Raji (cell line): ENCODE data around the gene RFX6.

ENCODE experiments used
- POLR2A ChIP-seq: IDR thresholded peaks from 2 replicates; pipeline ENCODE4 v1.6.1; 2011; ENCODE audit warnings: low read depth, low read length, control low read depth; ENCODE audit not compliant: insufficient read depth

Gene RFX6

DNA sequence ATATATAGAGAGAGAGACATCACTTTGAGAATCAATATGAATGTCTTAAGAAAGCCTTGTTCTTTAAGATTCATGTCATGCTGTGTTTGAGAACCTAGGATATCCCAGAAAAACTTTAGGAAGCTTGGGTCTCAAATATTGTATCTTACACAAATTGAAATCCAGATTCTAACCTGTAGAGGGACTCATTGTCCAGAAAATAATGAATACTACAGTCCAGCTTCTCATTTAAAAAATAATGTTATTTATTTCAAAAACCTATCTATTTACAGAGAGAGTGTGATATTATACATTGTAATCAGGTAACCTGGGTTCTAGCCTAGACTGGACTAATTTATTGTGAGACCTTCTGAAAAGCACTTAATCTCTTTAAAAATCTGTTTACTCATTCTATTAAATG lies 4.2 kb downstream of the RFX6 start:
- TF ChIP-seq POLR2A: no peak

DNA sequence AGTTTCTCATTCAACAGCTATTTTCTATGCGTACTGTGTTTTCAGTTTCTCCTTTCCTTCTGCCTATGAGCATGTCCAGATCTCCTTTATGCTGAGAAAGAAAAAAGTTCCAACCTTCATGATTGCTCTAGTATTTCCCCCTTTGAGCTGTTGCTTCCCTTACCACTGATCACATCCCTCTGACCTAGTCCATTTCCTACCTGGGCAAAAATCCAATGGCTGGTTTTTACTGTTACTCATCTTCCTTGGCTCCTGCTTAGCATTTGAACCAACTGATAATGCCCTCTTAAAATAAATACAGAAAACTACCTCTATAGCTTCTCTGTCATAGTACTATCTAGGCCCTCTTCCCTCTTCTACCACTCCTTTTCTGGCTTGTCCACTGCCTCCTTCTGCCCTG lies 6.0 kb downstream of the RFX6 start:
- TF ChIP-seq POLR2A: no peak

DNA sequence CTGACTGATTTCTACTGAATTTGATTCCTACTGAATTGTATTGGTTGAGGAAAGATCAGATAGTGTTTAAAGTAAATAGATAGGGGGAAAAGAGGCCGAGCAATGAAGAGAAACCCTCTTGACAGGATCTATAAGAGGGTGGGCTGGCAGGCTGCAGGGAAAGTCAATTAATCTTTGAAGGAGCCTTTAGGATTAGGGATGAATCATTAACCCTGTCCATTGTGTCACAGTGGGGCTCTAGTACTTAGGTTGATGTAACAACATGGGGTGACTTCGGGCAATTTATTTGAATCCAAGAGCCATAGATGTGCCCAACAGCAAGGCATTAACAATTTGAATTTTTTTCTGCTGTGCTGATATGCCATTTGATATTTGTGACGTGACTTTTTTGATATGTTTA lies 7.5 kb downstream of the RFX6 start:
- no peak for TF ChIP-seq POLR2A

DNA sequence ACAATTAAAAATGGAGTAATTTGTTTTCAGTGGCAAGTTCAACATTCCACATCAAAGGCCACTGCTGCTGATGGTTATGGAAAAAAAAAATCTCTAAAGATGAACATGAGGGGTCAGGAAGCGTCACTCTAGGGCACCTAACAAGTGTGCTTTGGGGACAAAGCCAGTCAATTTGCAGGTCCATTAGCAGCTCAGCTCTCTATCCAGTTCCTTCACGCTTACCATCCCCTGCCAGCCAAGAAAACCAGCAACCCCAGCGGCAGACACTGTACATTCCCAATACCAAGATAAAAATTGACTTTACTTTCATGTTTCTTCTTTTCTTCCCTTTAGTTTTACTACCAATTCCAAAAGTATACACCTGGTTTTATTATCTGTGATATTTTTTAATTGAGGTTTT lies 10.1 kb downstream of the RFX6 start:
- no peak for TF ChIP-seq POLR2A

DNA sequence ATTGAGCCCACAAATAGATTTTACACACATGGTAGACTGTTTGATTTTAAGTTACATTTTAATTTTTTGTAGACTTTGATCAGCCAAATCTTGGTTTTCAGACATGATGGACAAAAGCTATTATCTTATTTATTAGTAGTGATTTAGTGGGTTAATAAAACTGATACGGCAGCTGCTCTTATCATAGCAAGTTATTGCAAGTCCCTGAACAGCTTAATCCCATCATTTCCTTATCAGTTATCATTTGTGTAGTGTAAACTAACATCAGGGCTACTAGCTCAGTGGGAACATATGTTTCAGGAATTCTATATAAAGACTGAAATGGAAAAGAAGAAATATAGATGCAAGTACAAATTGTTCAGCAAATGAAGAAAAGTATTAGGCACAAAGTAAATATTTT lies 10.9 kb downstream of the RFX6 start:
- TF ChIP-seq POLR2A: no peak

DNA sequence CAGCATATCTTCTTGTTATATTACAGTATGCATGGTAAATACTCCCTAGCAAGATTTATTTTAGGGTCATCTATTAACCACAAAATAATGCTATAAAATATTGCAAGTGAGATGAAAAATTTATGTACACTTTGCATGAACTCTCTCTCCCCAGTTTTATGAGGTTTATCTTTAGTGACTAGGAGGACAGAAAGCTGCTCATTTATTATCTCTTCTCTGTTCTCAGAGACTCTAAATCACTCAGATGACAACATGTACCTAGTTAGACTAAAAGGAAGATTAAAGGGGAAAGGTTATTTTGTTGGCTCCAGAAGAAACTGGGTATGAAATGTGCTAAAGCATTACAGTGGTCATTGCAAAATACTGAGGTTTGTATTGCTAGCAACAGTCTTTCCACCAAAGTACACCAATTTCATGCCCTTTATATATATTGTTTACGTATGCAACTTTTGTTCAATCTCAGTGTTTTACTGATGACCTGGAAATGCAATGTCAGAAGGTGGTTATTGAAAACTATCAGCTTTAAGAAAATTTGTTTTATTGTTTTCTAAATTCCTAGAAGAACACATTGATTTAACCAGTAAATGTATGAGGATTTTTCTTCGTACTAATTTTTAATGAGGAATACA lies 11.8 kb downstream of the RFX6 start:
- TF ChIP-seq POLR2A: no peak

DNA sequence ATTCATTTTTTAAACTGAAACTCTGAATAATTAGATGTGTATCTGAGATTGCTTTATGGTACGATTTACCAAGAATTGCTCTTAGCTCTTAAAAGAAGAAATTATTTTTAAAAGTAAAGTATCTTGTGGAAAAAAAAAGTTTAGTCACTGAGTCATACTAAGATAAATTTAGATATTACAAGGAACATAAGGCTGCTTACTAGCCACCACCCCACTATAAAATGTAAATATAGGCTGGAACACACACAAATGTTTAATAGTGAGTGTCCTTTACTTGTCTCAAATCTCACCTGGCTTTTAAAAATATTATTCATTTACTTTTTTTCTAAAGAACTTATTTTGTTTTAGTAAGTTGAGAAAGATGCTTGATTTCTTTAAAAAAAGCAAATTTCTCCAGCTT lies 17.6 kb downstream of the RFX6 start:
- no peak for TF ChIP-seq POLR2A

DNA sequence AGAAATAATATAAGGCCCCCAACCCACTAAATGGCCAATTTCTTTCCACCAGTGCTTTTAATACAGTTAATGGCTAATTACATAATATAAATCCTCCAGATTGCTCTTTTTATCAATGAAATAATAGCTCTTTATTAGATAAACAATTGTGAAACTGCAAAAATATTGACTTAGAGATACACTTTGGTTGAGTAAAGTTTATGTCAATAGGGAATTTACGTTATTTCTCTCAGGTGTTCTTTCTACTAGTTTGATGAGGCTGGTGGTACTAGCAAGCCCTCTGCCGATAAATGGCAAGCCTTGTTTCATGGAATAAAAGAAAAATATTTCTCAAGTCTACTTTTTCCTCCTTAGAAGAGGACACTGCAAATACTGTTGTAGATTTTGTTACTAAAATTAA lies 18.9 kb downstream of the RFX6 start:
- TF ChIP-seq POLR2A: no peak

DNA sequence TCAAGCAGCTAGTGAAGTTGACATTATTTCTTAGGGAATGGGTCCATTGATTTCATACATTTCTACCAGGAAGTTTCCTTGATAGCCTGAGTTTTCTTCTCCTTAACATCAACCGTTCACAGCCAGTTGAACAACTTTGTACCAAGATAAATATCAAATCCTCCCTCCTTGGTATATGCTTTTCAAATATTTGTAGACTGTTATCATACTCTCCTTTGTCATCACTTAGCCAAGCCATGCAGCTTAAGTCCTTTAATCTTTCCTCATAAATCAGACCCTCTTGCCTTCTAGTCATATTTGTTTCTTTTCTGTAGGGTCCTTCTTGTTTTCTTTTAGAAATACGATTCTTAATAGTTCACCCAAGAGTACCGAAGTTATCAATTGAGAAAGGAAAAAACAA lies 25.6 kb downstream of the RFX6 start:
- TF ChIP-seq POLR2A: no peak

DNA sequence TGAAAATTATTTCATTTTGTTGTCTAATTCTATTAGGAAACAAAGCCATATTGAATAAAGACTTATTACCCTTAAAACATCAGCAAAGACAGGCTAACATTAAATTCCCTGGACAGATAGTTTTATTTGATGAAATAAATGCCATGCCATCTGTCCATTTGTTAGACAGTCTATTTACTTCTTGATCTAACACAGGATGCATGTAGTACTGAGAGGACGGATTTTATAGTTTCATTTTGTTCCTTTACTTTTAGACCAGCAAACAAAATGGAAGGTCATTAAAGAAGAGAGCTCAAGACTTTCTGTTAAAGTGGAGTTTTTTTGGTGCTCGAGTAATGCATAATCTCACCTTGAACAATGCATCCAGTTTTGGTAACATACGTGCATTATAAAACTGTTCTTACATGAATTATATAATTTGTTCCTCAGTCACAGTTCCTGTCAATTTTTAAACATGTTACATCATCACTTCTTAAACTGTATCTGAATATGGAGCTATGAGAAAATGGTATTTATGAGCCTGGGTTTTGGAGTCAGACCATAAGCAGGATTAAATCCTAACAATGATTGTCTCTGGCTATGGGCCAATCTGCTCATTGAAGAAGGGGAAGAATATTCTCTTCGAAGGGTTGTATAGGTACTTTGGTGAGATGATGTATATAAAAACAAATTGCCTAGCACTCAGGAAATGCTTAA lies 46.0 kb downstream of the RFX6 start:
- TF ChIP-seq POLR2A: no peak

DNA sequence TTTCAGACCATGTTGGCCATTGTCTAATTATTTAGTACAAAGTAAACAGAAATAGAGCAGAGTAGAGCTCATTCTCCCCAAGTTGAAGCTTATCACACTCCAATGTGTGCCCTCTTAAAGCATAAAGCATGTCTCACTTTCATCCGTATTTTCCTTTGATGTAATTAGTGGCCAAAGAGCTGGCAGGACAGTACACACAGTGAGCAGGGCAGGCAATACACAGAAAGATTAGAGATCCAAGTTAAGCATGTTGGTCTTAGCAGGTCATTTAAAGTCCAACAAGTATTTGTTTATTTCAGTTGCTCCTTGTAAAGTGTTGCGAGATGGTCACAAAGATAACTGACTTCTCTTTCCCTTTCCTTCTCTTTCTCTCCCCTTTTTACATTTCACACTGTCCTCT lies 47.2 kb downstream of the RFX6 start:
- no peak for TF ChIP-seq POLR2A

DNA sequence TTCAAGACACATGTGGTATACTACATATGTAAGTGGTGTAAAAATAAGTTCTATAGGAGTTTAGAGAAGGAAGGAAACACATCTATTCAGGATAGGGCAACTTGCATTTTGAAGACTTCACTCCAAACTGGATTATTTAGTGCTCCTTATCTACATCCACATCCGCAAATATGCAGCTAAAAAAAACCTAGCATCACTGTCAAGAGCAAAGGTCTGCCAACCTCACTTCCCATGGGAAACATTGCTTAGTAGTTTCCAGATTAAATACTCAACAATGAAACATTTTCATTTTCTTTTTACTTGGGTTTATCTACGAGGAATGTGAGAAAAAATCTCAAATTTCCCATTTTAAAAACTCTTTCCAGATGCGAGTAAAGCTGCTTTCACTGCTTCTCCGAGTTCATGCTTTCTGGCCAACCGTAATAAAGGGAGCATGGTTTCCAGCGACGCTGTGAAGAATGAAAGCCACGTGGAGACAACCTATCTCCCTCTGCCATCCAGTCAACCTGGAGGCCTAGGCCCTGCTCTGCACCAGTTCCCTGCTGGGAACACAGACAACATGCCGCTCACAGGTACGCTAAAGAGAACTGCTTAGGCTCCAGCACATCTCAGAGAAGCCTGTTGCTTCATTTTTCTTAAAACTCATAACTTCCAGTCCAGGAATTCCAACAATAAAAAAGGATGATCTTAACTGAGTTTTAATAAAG lies 48.2 kb downstream of the RFX6 start:
- TF ChIP-seq POLR2A: no peak

DNA sequence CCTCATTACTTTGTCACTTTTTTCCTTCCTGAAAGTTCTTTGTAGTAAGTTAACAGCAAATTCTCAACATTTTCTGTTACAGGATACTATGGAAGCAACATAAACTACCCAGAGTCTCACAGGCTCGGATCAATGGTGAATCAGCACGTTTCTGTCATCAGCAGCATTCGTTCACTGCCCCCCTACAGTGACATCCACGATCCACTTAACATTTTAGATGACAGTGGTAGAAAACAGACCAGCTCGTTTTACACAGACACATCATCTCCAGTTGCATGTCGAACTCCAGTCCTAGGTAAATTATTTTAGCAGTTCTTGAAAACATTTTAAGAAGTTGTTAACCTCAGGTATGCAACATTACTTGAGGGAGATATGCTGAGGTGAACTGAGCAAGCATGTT lies 51.6 kb downstream of the RFX6 start:
- no peak for TF ChIP-seq POLR2A

DNA sequence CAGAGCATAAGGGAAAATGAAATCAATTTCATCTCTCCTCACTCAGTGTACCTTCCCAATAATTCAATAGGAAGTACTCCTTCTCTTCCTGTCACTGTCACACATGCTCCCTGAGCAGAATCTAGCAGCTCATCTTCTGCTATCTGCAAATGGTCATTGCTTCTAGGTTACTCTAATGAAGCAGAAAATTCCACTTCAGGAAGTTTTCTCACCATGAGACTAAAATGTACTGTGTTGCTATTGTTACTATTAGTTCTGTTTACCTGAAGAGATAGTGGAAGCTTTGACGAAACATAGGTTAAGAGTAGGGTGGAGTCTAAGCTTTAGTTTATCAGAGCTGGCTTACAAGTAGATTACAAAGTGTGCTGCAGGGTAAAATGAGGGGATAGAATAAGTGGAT lies 52.8 kb downstream of the RFX6 start:
- no peak for TF ChIP-seq POLR2A

DNA sequence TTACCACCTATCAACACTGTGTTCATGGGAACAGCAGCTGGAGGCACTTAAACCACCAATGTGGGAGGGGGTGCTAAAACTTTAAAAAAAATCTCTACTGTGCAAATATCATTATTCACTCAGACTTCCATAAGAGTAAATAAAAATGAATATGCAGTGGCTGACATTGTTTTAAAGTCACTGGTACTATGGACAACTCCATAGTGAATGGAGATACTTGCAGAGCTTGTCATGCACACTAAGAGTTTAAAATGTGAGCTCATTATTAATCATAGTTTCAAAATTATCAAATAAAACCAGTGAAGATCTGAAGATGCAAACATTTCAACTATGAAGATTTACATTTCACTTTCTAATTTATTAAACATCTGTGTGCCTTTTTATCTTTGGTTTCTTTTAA lies 54.4 kb downstream of the RFX6 start:
- no peak for TF ChIP-seq POLR2A

DNA sequence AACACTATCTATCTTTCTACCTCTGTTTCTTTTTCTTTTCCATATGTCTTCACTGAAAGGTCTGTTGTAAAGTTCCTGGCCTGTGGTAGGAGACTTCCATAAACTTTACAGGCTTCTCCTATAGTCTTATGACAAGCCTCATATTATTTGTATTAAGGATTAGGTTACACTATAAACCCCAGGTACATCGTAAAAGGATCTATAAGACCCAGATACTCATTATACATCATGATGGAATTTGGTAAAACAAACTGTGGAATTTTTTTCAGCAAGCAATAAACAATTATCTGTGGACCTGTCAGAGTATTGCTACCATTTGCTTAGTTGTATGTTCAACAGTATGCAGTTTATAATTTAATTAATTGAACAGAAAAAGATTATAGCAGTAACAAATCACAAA lies 55.5 kb downstream of the RFX6 start:
- TF ChIP-seq POLR2A: no peak
